ENCODE data around the gene TSR1. TPM values are rescaled to one million over a fixed set of nuclear protein-coding genes. Genes with fewer than 3 reads are reported as not detected.

The TSR1 gene
- total RNA-seq, 4 donors from 2014 or later, result 21.9 to 36.0 (median 33.0) TPM

GRCh38 chr17:2372681-2373080, 36.4 kb upstream of the TSR1 start:
- TF ChIP-seq CTCF (IDR thresholded peaks at IDR 0.05; ENCODE audit: low read depth), result no peak

- no peak for TF ChIP-seq CTCF (IDR thresholded peaks at IDR 0.05; ENCODE audit: low read depth)
Measured at GRCh38 chr17:2372180-2372579, 35.9 kb upstream of the TSR1 start.

GRCh38 chr17:2371183-2372130, 35.2 kb upstream of the TSR1 start:
- TF ChIP-seq CTCF (IDR thresholded peaks at IDR 0.05; ENCODE audit: low read depth), result no peak

GRCh38 chr17:2370211-2370589, 33.9 kb upstream of the TSR1 start:
- TF ChIP-seq CTCF (IDR thresholded peaks at IDR 0.05; ENCODE audit: low read depth), result no peak

- TF ChIP-seq CTCF (IDR thresholded peaks at IDR 0.05; ENCODE audit: low read depth), result no peak
Measured at GRCh38 chr17:2369551-2370210, 33.4 kb upstream of the TSR1 start.

- TF ChIP-seq CTCF (IDR thresholded peaks at IDR 0.05; ENCODE audit: low read depth), result no peak
Measured at GRCh38 chr17:2369039-2369438, 32.8 kb upstream of the TSR1 start.

GRCh38 chr17:2368359-2368758, 32.1 kb upstream of the TSR1 start:
- TF ChIP-seq CTCF (IDR thresholded peaks at IDR 0.05; ENCODE audit: low read depth), result no peak
